MM.1S (cell line): ENCODE results near the gene ATM.
A peak's percentile ranks its signal among the peaks of the same experiment; 100 is the strongest.

Source experiments
- DNase-seq: peaks from one replicate; pipeline ENCODE4 v3.0.0-alpha.2; 2015
- H2AFZ ChIP-seq: fragments of 300-600 bp; sonication (generic); 2 replicates; pipeline ENCODE4 v1.6.0; 2016; ENCODE audit warnings: antibody characterized with exemption, low read length
- H3F3A ChIP-seq: fragments of 300-600 bp; sonication (generic); 2 replicates; pipeline ENCODE4 v1.6.1; 2016; ENCODE audit warnings: mild to moderate bottlenecking, antibody characterized with exemption, low read length, moderate library complexity, mixed read lengths; ENCODE audit not compliant: insufficient read depth
- H3K27ac ChIP-seq: fragments of 300-600 bp; sonication (generic); 2 replicates; pipeline ENCODE4 v1.5.1; 2016; ENCODE audit warnings: mild to moderate bottlenecking, low read length
- H3K27me3 ChIP-seq: fragments of 300-600 bp; sonication (generic); replicated peaks from 2 replicates; pipeline ENCODE4 v1.6.0; 2016; ENCODE audit warnings: low read length; ENCODE audit not compliant: insufficient read depth
- H3K36me3 ChIP-seq: fragments of 300-600 bp; sonication (generic); replicated peaks from 2 replicates; pipeline ENCODE4 v1.6.1; 2016; ENCODE audit warnings: mild to moderate bottlenecking, low read length, mixed read lengths; ENCODE audit not compliant: insufficient read depth
- H3K4me1 ChIP-seq: fragments of 300-600 bp; sonication (generic); 2 replicates; pipeline ENCODE4 v1.6.1; 2016; ENCODE audit warnings: low read length, mixed read lengths
- H3K4me2 ChIP-seq: fragments of 300-600 bp; sonication (generic); 2 replicates; pipeline ENCODE4 v1.6.0; 2016; ENCODE audit warnings: low read depth, low read length
- H3K4me3 ChIP-seq: fragments of 300-600 bp; sonication (generic); 2 replicates; pipeline ENCODE4 v1.5.1; 2016; ENCODE audit warnings: low read length, mixed read lengths
- H3K79me2 ChIP-seq: fragments of 300-600 bp; sonication (generic); 2 replicates; pipeline ENCODE4 v1.6.1; 2016; ENCODE audit warnings: mixed run types, low read length, mixed read lengths
- H3K9ac ChIP-seq: fragments of 300-600 bp; sonication (generic); 2 replicates; pipeline ENCODE4 v1.6.1; 2016; ENCODE audit warnings: low read length, mixed read lengths
- H3K9me2 ChIP-seq: fragments of 300-600 bp; sonication (generic); replicated peaks from 2 replicates; pipeline ENCODE4 v1.6.1; 2016; ENCODE audit warnings: mild to moderate bottlenecking, low read length, mixed read lengths; ENCODE audit not compliant: insufficient read depth
- H3K9me3 ChIP-seq: fragments of 300-600 bp; sonication (generic); replicated peaks from 2 replicates; pipeline ENCODE4 v1.6.1; 2016; ENCODE audit warnings: mild to moderate bottlenecking, low read length, mixed read lengths; ENCODE audit not compliant: insufficient read depth
- H4K20me1 ChIP-seq: fragments of 300-600 bp; sonication (generic); 2 replicates; pipeline ENCODE4 v1.6.1; 2016; ENCODE audit warnings: mild to moderate bottlenecking, low read length, moderate library complexity, mixed read lengths; ENCODE audit not compliant: insufficient read depth
- EZH2 ChIP-seq: fragments of 300-600 bp; sonication (generic); optimal IDR thresholded peaks from 2 replicates; pipeline ENCODE3; 2017; ENCODE audit warnings: low read depth, mild to moderate bottlenecking, antibody characterized with exemption, low read length, mixed read lengths
- EZH2phosphoT487 ChIP-seq: fragments of 300-600 bp; sonication (generic); IDR thresholded peaks from 2 replicates; pipeline ENCODE4 v1.6.1; 2018; ENCODE audit warnings: antibody characterized with exemption, low read length
- TF ChIP-seq, protein P1 (sequence below): fragments of 300-600 bp; sonication (generic); IDR thresholded peaks from 2 replicates; pipeline ENCODE4 v1.5.1; 2016; ENCODE audit warnings: antibody characterized with exemption, low read length, mixed read lengths

The ATM gene, protein sequence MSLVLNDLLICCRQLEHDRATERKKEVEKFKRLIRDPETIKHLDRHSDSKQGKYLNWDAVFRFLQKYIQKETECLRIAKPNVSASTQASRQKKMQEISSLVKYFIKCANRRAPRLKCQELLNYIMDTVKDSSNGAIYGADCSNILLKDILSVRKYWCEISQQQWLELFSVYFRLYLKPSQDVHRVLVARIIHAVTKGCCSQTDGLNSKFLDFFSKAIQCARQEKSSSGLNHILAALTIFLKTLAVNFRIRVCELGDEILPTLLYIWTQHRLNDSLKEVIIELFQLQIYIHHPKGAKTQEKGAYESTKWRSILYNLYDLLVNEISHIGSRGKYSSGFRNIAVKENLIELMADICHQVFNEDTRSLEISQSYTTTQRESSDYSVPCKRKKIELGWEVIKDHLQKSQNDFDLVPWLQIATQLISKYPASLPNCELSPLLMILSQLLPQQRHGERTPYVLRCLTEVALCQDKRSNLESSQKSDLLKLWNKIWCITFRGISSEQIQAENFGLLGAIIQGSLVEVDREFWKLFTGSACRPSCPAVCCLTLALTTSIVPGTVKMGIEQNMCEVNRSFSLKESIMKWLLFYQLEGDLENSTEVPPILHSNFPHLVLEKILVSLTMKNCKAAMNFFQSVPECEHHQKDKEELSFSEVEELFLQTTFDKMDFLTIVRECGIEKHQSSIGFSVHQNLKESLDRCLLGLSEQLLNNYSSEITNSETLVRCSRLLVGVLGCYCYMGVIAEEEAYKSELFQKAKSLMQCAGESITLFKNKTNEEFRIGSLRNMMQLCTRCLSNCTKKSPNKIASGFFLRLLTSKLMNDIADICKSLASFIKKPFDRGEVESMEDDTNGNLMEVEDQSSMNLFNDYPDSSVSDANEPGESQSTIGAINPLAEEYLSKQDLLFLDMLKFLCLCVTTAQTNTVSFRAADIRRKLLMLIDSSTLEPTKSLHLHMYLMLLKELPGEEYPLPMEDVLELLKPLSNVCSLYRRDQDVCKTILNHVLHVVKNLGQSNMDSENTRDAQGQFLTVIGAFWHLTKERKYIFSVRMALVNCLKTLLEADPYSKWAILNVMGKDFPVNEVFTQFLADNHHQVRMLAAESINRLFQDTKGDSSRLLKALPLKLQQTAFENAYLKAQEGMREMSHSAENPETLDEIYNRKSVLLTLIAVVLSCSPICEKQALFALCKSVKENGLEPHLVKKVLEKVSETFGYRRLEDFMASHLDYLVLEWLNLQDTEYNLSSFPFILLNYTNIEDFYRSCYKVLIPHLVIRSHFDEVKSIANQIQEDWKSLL (N-terminal part only)

GRCh38 chr11:108222574-108223347, at the start of gene ATM, which contains the start of gene NPAT:
Gene ATM, plus strand, starts transcription at chr11:108223067. Its CDS starts 4,558 bp downstream, at chr11:108227625.
Gene NPAT, minus strand, starts transcription at chr11:108222638. Its CDS starts 102 bp downstream, at chr11:108222536.
- Histone ChIP-seq H3K9ac (peak within 1 kb of the TSS; percentile 90), H3K79me2 (peaks cover 77% of the 10 kb centered on the region), H3K9me3 (no peaks in the 10 kb centered on the region), H3K27me3 (no peaks in the 10 kb centered on the region), H4K20me1 (peaks cover 6% of the 10 kb centered on the region; the same call in 1 of the 2 replicates), H3K36me3 (no peaks in the 10 kb centered on the region; the same call in 1 of the 2 replicates), H3K4me3 (peak within 1 kb of the TSS; percentile 76), H3K9me2 (no peaks in the 10 kb centered on the region), H3F3A (peaks cover 29% of the 10 kb centered on the region), H3K4me2 (peak within 1 kb of the TSS; percentile 94), H3K4me1 (peaks cover 21% of the 10 kb centered on the region), H3K27ac (peak within 1 kb of the TSS; percentile 92), H2AFZ (peak within 1 kb of the TSS; percentile 82)
- DNase-seq: peak; percentile 99
- TF ChIP-seq, protein P1, sequence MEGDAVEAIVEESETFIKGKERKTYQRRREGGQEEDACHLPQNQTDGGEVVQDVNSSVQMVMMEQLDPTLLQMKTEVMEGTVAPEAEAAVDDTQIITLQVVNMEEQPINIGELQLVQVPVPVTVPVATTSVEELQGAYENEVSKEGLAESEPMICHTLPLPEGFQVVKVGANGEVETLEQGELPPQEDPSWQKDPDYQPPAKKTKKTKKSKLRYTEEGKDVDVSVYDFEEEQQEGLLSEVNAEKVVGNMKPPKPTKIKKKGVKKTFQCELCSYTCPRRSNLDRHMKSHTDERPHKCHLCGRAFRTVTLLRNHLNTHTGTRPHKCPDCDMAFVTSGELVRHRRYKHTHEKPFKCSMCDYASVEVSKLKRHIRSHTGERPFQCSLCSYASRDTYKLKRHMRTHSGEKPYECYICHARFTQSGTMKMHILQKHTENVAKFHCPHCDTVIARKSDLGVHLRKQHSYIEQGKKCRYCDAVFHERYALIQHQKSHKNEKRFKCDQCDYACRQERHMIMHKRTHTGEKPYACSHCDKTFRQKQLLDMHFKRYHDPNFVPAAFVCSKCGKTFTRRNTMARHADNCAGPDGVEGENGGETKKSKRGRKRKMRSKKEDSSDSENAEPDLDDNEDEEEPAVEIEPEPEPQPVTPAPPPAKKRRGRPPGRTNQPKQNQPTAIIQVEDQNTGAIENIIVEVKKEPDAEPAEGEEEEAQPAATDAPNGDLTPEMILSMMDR: peak; percentile 87
- TF ChIP-seq EZH2phosphoT487: no peak
- TF ChIP-seq EZH2: no peak

DNA sequence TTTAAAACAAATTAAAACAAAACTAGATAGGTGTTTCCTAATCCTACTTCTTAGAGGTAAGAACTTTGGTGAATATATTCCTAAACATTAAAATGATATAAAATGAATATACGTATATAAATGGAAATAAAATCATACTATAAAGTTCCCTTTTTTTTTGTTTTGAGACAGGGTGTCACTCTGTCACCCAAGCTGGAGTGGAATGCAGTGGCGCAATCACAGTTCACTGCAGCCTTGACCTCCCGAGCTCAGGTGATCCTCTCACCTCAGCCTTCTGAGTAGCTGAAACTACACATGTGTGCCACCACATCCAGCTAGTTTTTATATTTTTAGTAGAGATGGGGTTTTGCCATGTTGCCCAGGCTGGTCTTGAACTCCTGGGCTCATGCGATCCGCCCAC, 45.3 kb upstream of the ATM start:
- TF ChIP-seq, protein P1: no peak
- TF ChIP-seq EZH2 (no peak), EZH2phosphoT487 (no peak)
- no peak overlapping the region for H3K9ac ChIP-seq
- no peaks in the 10 kb centered on the region for H3K9me2 ChIP-seq
- peaks cover 28% of the 10 kb centered on the region for H3K4me1 ChIP-seq
- no peak overlapping the region for H3K4me3 ChIP-seq
- no peak overlapping the region for H3K27ac ChIP-seq
- no peak overlapping the region for H2AFZ ChIP-seq
- H3K27me3 ChIP-seq: no peaks in the 10 kb centered on the region
- no peaks in the 10 kb centered on the region for H3K9me3 ChIP-seq
- peaks cover 28% of the 10 kb centered on the region for H3F3A ChIP-seq
- no peak overlapping the region for H3K4me2 ChIP-seq
- peaks cover 7% of the 10 kb centered on the region; the same call in 1 of the 2 replicates for H3K79me2 ChIP-seq
- H4K20me1 ChIP-seq: no peaks in the 10 kb centered on the region
- H3K36me3 ChIP-seq: no peaks in the 10 kb centered on the region; the same call in 1 of the 2 replicates
- no peak for DNase-seq
